HepG2 (cell line): Measurements from ENCODE around the gene FAM229B. TPM values are rescaled to one million over a fixed set of nuclear protein-coding genes. Genes with fewer than 3 reads are reported as not detected.

Source experiments
- CCDC6 ChIP-seq: sonication (generic); formaldehyde crosslinking; IDR thresholded peaks from 2 replicates; pipeline ENCODE4 v1.8.1; 2022; ENCODE audit warnings: mild to moderate bottlenecking, missing genetic modification reagents, moderate library complexity
- CHD4 ChIP-seq: fragments of 200-600 bp; sonication (generic); IDR thresholded peaks from 2 replicates; pipeline ENCODE4 v1.7.0; 2017; ENCODE audit warnings: mild to moderate bottlenecking, low read length, borderline replicate concordance
- FOXO1 ChIP-seq: sonication (generic); formaldehyde crosslinking; IDR thresholded peaks from 2 replicates; pipeline ENCODE4 v1.4.0; 2020; ENCODE audit warnings: missing genetic modification reagents
- JDP2 ChIP-seq: sonication (generic); formaldehyde crosslinking; IDR thresholded peaks from 2 replicates; pipeline ENCODE4 v1.8.1; 2022; ENCODE audit warnings: missing genetic modification reagents, borderline replicate concordance
- KLF12 ChIP-seq: sonication (generic); formaldehyde crosslinking; IDR thresholded peaks from 2 replicates; pipeline ENCODE4 v1.4.0; 2020; ENCODE audit warnings: missing genetic modification reagents, borderline replicate concordance
- NCOA2 ChIP-seq: sonication (generic); formaldehyde crosslinking; IDR thresholded peaks from 2 replicates; pipeline ENCODE4 v1.8.0; 2022; ENCODE audit warnings: inconsistent platforms
- NFIC ChIP-seq: IDR thresholded peaks from 2 replicates; pipeline ENCODE4 v1.6.1; 2012; ENCODE audit warnings: mild to moderate bottlenecking, low read length, inconsistent platforms
- RAD21 ChIP-seq: fragments of 450-650 bp; formaldehyde crosslinking; IDR thresholded peaks from 2 replicates; pipeline ENCODE4 v1.5.0; 2020; ENCODE audit warnings: mild to moderate bottlenecking
- SNAPC4 ChIP-seq: sonication (generic); formaldehyde crosslinking; IDR thresholded peaks from 2 replicates; pipeline ENCODE4 v1.4.0; 2020; ENCODE audit warnings: mild to moderate bottlenecking, missing genetic modification reagents
- TBX3 ChIP-seq: fragments of 450-650 bp; IDR thresholded peaks from 2 replicates; pipeline ENCODE4 v1.6.1; 2017; ENCODE audit warnings: antibody characterized with exemption, mild to moderate bottlenecking, inconsistent platforms, borderline replicate concordance
- ZBTB42 ChIP-seq: sonication (generic); formaldehyde crosslinking; IDR thresholded peaks from 2 replicates; pipeline ENCODE4 v1.5.0; 2020; ENCODE audit warnings: mild to moderate bottlenecking, missing genetic modification reagents
- ZNF224 ChIP-seq: sonication (generic); formaldehyde crosslinking; IDR thresholded peaks from 2 replicates; pipeline ENCODE4 v1.5.0; 2020; ENCODE audit warnings: mild to moderate bottlenecking, missing genetic modification reagents
- ZNF260 ChIP-seq: sonication (generic); formaldehyde crosslinking; IDR thresholded peaks from 2 replicates; pipeline ENCODE4 v1.4.0; 2020; ENCODE audit warnings: missing genetic modification reagents, low read depth, mild to moderate bottlenecking, borderline replicate concordance
- ZNF550 ChIP-seq: sonication (generic); formaldehyde crosslinking; IDR thresholded peaks from 2 replicates; pipeline ENCODE4 v1.4.0; 2020; ENCODE audit warnings: mild to moderate bottlenecking, missing genetic modification reagents, borderline replicate concordance
- ZNF792 ChIP-seq: IDR thresholded peaks from 2 replicates; pipeline ENCODE4 v1.6.1; 2016
- polyA plus RNA-seq, 8 experiments: library from polyadenylated mRNA; depleted of rRNA in 3 of 8; stranded (reverse) in 7 of 8; unstranded in 1 of 8; fragments of >200 nt; fragmentation: Illumina TruSeq in 4 of 8; extraction: Trizol in 4 of 8; gene quantifications; 2 replicates each; pipeline versions ENCODE4 v1.2.1 to v1.2.3, GENCODE V29; 2011 to 2016; ENCODE audit warnings: low read depth in 4 of 8, missing spikeins in 1 of 8, mixed read lengths in 1 of 8; ENCODE audit not compliant: insufficient read depth in 1 of 8
- total RNA-seq, 5 experiments: library from RNA; depleted of rRNA; stranded (reverse); fragments of >200 nt; fragmentation: Illumina TruSeq; extraction: Trizol; gene quantifications; 2 replicates each; pipeline ENCODE4 v1.2.3, GENCODE V29; 2016; ENCODE audit warnings: low read depth in 1 of 5
- TF ChIP-seq, protein P1 (sequence below): sonication (generic); formaldehyde crosslinking; IDR thresholded peaks from 2 replicates; pipeline ENCODE4 v1.4.0; 2020; ENCODE audit warnings: missing genetic modification reagents
- TF ChIP-seq, protein P2 (sequence below): sonication (generic); IDR thresholded peaks from 2 replicates; pipeline ENCODE4 v1.6.1; 2016; ENCODE audit warnings: low read depth, borderline replicate concordance
- TF ChIP-seq, protein P3 (sequence below): IDR thresholded peaks from 2 replicates; pipeline ENCODE4 v1.4.0; 2020; ENCODE audit warnings: mild to moderate bottlenecking, missing genetic modification reagents

The FAM229B gene
- total and polyA plus RNA-seq, 2 of the 13 experiments (the other 11 are each of a cell fraction or from before 2014, with no cell fraction given) = 11.3 to 19.5 TPM

GRCh38 chr6:112087136-112087911 lies at the start of gene FAM229B, which contains the start of gene TUBE1 (continued):
- peak; percentile 43; the same call in 1 of the 2 replicates for TF ChIP-seq SNAPC4 (CRISPR knock-in tag)
- no peak for TF ChIP-seq ZNF550
- TF ChIP-seq KLF12 (CRISPR knock-in tag) = peak; percentile 43; the same call in 1 of the 2 replicates
- TF ChIP-seq NFIC = no peak
- no peak for TF ChIP-seq ZBTB42 (CRISPR knock-in tag)
- TF ChIP-seq, protein P1, sequence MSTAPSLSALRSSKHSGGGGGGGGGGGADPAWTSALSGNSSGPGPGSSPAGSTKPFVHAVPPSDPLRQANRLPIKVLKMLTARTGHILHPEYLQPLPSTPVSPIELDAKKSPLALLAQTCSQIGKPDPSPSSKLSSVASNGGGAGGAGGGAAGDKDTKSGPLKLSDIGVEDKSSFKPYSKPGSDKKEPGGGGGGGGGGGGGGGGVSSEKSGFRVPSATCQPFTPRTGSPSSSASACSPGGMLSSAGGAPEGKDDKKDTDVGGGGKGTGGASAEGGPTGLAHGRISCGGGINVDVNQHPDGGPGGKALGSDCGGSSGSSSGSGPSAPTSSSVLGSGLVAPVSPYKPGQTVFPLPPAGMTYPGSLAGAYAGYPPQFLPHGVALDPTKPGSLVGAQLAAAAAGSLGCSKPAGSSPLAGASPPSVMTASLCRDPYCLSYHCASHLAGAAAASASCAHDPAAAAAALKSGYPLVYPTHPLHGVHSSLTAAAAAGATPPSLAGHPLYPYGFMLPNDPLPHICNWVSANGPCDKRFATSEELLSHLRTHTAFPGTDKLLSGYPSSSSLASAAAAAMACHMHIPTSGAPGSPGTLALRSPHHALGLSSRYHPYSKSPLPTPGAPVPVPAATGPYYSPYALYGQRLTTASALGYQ (CRISPR knock-in tag) = 0 out of 2 replicates have a peak, but pooled peaks have one; percentile 33
- TF ChIP-seq, protein P2, sequence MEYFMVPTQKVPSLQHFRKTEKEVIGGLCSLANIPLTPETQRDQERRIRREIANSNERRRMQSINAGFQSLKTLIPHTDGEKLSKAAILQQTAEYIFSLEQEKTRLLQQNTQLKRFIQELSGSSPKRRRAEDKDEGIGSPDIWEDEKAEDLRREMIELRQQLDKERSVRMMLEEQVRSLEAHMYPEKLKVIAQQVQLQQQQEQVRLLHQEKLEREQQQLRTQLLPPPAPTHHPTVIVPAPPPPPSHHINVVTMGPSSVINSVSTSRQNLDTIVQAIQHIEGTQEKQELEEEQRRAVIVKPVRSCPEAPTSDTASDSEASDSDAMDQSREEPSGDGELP = 0 out of 2 replicates have a peak, but pooled peaks have one; percentile 10
- TF ChIP-seq ZNF224 = peak; percentile 48; the same call in 1 of the 2 replicates
- TF ChIP-seq TBX3 = no peak
- no peak; the same call in 1 of the 2 replicates for TF ChIP-seq JDP2 (CRISPR knock-in tag)
- TF ChIP-seq ZNF260 = no peak
- peak; percentile 87 for TF ChIP-seq CCDC6 (CRISPR knock-in tag)
- TF ChIP-seq, protein P3, sequence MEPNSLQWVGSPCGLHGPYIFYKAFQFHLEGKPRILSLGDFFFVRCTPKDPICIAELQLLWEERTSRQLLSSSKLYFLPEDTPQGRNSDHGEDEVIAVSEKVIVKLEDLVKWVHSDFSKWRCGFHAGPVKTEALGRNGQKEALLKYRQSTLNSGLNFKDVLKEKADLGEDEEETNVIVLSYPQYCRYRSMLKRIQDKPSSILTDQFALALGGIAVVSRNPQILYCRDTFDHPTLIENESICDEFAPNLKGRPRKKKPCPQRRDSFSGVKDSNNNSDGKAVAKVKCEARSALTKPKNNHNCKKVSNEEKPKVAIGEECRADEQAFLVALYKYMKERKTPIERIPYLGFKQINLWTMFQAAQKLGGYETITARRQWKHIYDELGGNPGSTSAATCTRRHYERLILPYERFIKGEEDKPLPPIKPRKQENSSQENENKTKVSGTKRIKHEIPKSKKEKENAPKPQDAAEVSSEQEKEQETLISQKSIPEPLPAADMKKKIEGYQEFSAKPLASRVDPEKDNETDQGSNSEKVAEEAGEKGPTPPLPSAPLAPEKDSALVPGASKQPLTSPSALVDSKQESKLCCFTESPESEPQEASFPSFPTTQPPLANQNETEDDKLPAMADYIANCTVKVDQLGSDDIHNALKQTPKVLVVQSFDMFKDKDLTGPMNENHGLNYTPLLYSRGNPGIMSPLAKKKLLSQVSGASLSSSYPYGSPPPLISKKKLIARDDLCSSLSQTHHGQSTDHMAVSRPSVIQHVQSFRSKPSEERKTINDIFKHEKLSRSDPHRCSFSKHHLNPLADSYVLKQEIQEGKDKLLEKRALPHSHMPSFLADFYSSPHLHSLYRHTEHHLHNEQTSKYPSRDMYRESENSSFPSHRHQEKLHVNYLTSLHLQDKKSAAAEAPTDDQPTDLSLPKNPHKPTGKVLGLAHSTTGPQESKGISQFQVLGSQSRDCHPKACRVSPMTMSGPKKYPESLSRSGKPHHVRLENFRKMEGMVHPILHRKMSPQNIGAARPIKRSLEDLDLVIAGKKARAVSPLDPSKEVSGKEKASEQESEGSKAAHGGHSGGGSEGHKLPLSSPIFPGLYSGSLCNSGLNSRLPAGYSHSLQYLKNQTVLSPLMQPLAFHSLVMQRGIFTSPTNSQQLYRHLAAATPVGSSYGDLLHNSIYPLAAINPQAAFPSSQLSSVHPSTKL = peak; percentile 44
- TF ChIP-seq RAD21 (CRISPR knock-in tag) = 0 out of 2 replicates have a peak, but pooled peaks have one; percentile 24
- no peak for TF ChIP-seq CHD4
- TF ChIP-seq FOXO1 = peak; percentile 49; the same call in 1 of the 2 replicates
- peak; percentile 40 for TF ChIP-seq NCOA2 (CRISPR knock-in tag)
- TF ChIP-seq ZNF792 (CRISPR knock-in tag) = peak; percentile 88; the same call in 1 of the 2 replicates
